ENCODE data around the gene DRC3. TPM values are rescaled to one million over a fixed set of nuclear protein-coding genes. Genes with fewer than 3 reads are reported as not detected.

The DRC3 gene
- total and polyA plus RNA-seq, 2 donors (not counting 3 experiments of a cell fraction or from before 2014, with no cell fraction given), result 1.6 to 2.9 TPM

DNA sequence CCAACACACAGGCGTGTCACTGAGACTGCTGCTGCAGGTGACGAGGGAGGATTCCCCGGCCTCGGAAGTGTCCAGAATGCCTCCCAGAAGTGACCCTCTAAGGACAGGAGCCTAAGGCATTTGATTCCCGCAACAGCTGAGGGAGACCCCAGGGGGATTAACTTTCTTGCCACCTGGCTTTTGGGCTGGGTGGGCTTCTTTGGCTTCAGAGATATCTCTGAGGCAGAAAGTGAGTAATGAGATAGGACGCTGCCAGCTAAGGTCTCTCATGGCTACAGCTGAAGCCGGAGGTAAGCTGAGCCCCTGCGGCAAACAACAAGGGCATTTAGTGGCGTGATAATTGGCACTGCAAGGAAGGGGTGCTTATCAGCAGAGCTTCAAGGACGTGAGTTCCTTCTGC, 17.0 kb downstream of the DRC3 start:
- Histone ChIP-seq H3K27ac (ENCODE audit: insufficient read depth, low read depth, low read length) (no peak overlapping the region), H3K4me1 (ENCODE audit: control insufficient read depth, extremely low read depth, insufficient read depth, low read length) (no peaks in the 10 kb centered on the region), H3K9ac (replicated peaks; ENCODE audit: extremely low read depth, insufficient read depth, low read length) (no peak overlapping the region), H3K27me3 (ENCODE audit: control insufficient read depth in 2 of 2, insufficient read depth in 2 of 2, low read length in 2 of 2) (no peaks in the 10 kb centered on the region), H3K36me3 (ENCODE audit: control insufficient read depth in 2 of 2, extremely low read depth in 1 of 2, insufficient read depth in 2 of 2, low read length in 2 of 2) (no peaks in the 10 kb centered on the region), H3K79me2 (ENCODE audit: control insufficient read depth, insufficient read depth, low read length) (no peaks in the 10 kb centered on the region), H3K4me3 (replicated peaks in 1 of 3; ENCODE audit: insufficient read depth in 1 of 3, low read depth in 1 of 3, low read length in 3 of 3) (no peak overlapping the region), H3K9me1 (replicated peaks; ENCODE audit: control insufficient read depth, extremely low read depth, insufficient read depth, low read length) (no peaks in the 10 kb centered on the region), H3K9me3 (replicated peaks; ENCODE audit: control insufficient read depth, insufficient read depth, low read length) (no peaks in the 10 kb centered on the region), H4K20me1 (replicated peaks; ENCODE audit: control insufficient read depth, extremely low read depth, insufficient read depth, low read length) (no peaks in the 10 kb centered on the region), H3K4me2 (ENCODE audit: insufficient read depth, low read length) (no peak overlapping the region), H2AFZ (ENCODE audit: low read depth, low read length) (no peak overlapping the region)
- no TSS peak for BruUV-seq (replicated peaks)
- intact Hi-C loops (cut with micrococcal nuclease), result no loop called here
- FAIRE-seq (no peak), DNase-seq (ENCODE audit: low read depth, low spot score) (no peak)
- ChIA-PET CTCF (no interaction called here), POLR2A (no interaction called here)
- TF ChIP-seq EZH2 (IDR thresholded peaks at IDR 0.05; ENCODE audit: borderline replicate concordance, low read depth, low read length, severe bottlenecking), result no peak
- TF ChIP-seq JUN (IDR thresholded peaks at IDR 0.05; ENCODE audit: borderline replicate concordance, insufficient read depth, insufficient read length, low read depth), result no peak
- no peak for TF ChIP-seq GATA2 (IDR thresholded peaks at IDR 0.05; ENCODE audit: insufficient read depth, insufficient read length, low read depth, low read length)
- TF ChIP-seq MYC (IDR thresholded peaks at IDR 0.05; ENCODE audit: low read depth, low read length), result no peak
- dilution Hi-C loops (cut with MboI; ENCODE audit: extremely low pct_ligation_motif_present, low sequenced_read_pairs), result no loop called here

DNA sequence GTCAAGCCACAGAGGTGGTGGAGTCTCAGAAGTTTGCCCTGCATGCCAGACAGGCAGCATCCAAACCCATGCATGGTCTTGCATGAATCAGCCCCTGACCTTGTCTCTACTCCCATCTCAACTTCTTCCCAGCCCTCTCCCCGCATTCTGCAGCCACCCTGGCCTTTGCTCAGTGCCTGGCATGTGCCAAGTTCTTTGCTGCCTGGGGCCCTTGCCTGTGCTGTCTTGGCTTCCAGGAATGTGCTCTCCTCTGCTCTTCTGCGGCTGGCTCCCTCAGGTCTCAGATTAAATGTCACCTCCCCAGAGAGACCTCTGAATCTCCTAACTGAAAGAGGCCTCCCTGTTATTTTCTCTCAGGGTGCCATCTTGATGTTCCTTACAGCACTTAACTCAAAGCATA, 17.6 kb downstream of the DRC3 start:
- Histone ChIP-seq H3K9me3 (replicated peaks; ENCODE audit: control insufficient read depth, insufficient read depth, low read length) (no peaks in the 10 kb centered on the region), H3K4me3 (replicated peaks in 1 of 3; ENCODE audit: insufficient read depth in 1 of 3, low read depth in 1 of 3, low read length in 3 of 3) (no peak overlapping the region), H3K4me2 (ENCODE audit: insufficient read depth, low read length) (no peak overlapping the region), H3K4me1 (ENCODE audit: control insufficient read depth, extremely low read depth, insufficient read depth, low read length) (no peaks in the 10 kb centered on the region), H3K9ac (replicated peaks; ENCODE audit: extremely low read depth, insufficient read depth, low read length) (no peak overlapping the region), H3K27ac (ENCODE audit: insufficient read depth, low read depth, low read length) (no peak overlapping the region), H2AFZ (ENCODE audit: low read depth, low read length) (no peak overlapping the region), H3K79me2 (ENCODE audit: control insufficient read depth, insufficient read depth, low read length) (no peaks in the 10 kb centered on the region), H3K27me3 (ENCODE audit: control insufficient read depth in 2 of 2, insufficient read depth in 2 of 2, low read length in 2 of 2) (no peaks in the 10 kb centered on the region), H3K9me1 (replicated peaks; ENCODE audit: control insufficient read depth, extremely low read depth, insufficient read depth, low read length) (no peaks in the 10 kb centered on the region), H3K36me3 (ENCODE audit: control insufficient read depth in 2 of 2, extremely low read depth in 1 of 2, insufficient read depth in 2 of 2, low read length in 2 of 2) (no peaks in the 10 kb centered on the region), H4K20me1 (replicated peaks; ENCODE audit: control insufficient read depth, extremely low read depth, insufficient read depth, low read length) (no peaks in the 10 kb centered on the region)
- DNase-seq (ENCODE audit: low read depth, low spot score) (no peak), FAIRE-seq (no peak)
- POLR2A ChIA-PET, result no interaction called here
- TF ChIP-seq POLR2AphosphoS5 (IDR thresholded peaks at IDR 0.05; ENCODE audit: insufficient read depth, low read depth, low read length) (no peak), EZH2 (IDR thresholded peaks at IDR 0.05; ENCODE audit: borderline replicate concordance, low read depth, low read length, severe bottlenecking) (no peak), JUN (IDR thresholded peaks at IDR 0.05; ENCODE audit: borderline replicate concordance, insufficient read depth, insufficient read length, low read depth) (no peak), POLR2A (IDR thresholded peaks at IDR 0.05; ENCODE audit: low read depth, low read length) (no peak), FOS (IDR thresholded peaks at IDR 0.05; ENCODE audit: borderline replicate concordance, insufficient read depth, low read length) (no peak), GATA2 (IDR thresholded peaks at IDR 0.05; ENCODE audit: insufficient read depth, insufficient read length, low read depth, low read length) (no peak), MAX (IDR thresholded peaks at IDR 0.05; ENCODE audit: insufficient read depth, insufficient read length) (no peak), CTCF (IDR thresholded peaks at IDR 0.05; ENCODE audit: extremely low read depth in 1 of 2, insufficient read depth in 1 of 2, low read depth in 1 of 2, low read length in 2 of 2) (no peak), MYC (IDR thresholded peaks at IDR 0.05; ENCODE audit: low read depth, low read length) (no peak)
- dilution Hi-C loops (cut with MboI; ENCODE audit: extremely low pct_ligation_motif_present, low sequenced_read_pairs) (no loop called here), intact Hi-C loops (cut with micrococcal nuclease) (no loop called here)
- BruUV-seq (replicated peaks), result no TSS peak
- CTCF ChIA-PET, result no interaction called here
